ENCODE data around the gene SLC24A3. TPM values are rescaled to one million over a fixed set of nuclear protein-coding genes. Genes with fewer than 3 reads are reported as not detected.

SLC24A3 gene
- total and polyA plus RNA-seq, 2 experiments from 2014 or later, result 0.81 to 2.5 TPM

GRCh38 chr20:19631410-19631809 lies 419.0 kb downstream of the SLC24A3 start:
- H3K27ac Mint-ChIP-seq, result no peak overlapping the region
- H2AFZ ChIP-seq, result no peak overlapping the region
- no peak overlapping the region for H3K27ac ChIP-seq (ENCODE audit: low read depth)
- no peaks in the 10 kb centered on the region for H3K79me2 ChIP-seq (replicated peaks; ENCODE audit: insufficient read depth)
- TF ChIP-seq STAT1 (IDR thresholded peaks at IDR 0.05; ENCODE audit: unreplicated experiment), result no peak
- TF ChIP-seq EZH2phosphoT487 (IDR thresholded peaks at IDR 0.05; ENCODE audit: unreplicated experiment), result no peak
- TF ChIP-seq ETS1 (IDR thresholded peaks at IDR 0.05), result no peak
- TF ChIP-seq CREB1 (CRISPR knock-in tag; IDR thresholded peaks at IDR 0.05; ENCODE audit: low read depth), result no peak
- TF ChIP-seq NANOG (IDR thresholded peaks at IDR 0.05; ENCODE audit: borderline replicate concordance), result no peak
- TF ChIP-seq ZNF331 (CRISPR knock-in tag; IDR thresholded peaks at IDR 0.05; ENCODE audit: low read depth), result no peak
- TF ChIP-seq ZNF462 (CRISPR knock-in tag; IDR thresholded peaks at IDR 0.05), result no peak
- no peak for TF ChIP-seq EZH2 (IDR thresholded peaks at IDR 0.05; ENCODE audit: low read depth, unreplicated experiment)
- TF ChIP-seq ZNF114 (CRISPR knock-in tag; IDR thresholded peaks at IDR 0.05), result no peak
- TF ChIP-seq POLR2AphosphoS5 (IDR thresholded peaks at IDR 0.05; ENCODE audit: low read depth), result no peak
- no peak for TF ChIP-seq REST (IDR thresholded peaks at IDR 0.05; ENCODE audit: unreplicated experiment)
- TF ChIP-seq JUNB (IDR thresholded peaks at IDR 0.05; ENCODE audit: unreplicated experiment), result no peak
- TF ChIP-seq CTCF (conservative IDR thresholded peaks at IDR 0.05; ENCODE audit: low read depth in 2 of 2), result no peak
- no peak for ATAC-seq
- no peaks in the 10 kb centered on the region for H3F3A ChIP-seq (replicated peaks; ENCODE audit: low read depth)
- H3K9me2 ChIP-seq (ENCODE audit: insufficient read depth), result peaks cover 9% of the 10 kb centered on the region; the same call in 1 of the 2 replicates
- H3K4me2 ChIP-seq, result no peak overlapping the region
- no peaks in the 10 kb centered on the region for H3K27me3 ChIP-seq (ENCODE audit: insufficient read depth)
- H3K9me3 Mint-ChIP-seq, result no peaks in the 10 kb centered on the region
- H3K4me1 ChIP-seq (ENCODE audit: insufficient read depth), result no peaks in the 10 kb centered on the region
- H3K4me3 ChIP-seq, result no peak overlapping the region
- peaks cover 9% of the 10 kb centered on the region; the same call in 2 of the 3 replicates for H3K36me3 Mint-ChIP-seq (ENCODE audit: low read depth)
- no peaks in the 10 kb centered on the region for H3K36me3 ChIP-seq (ENCODE audit: insufficient read depth)
- H4K20me1 ChIP-seq (replicated peaks; ENCODE audit: insufficient read depth), result no peaks in the 10 kb centered on the region
- no peaks in the 10 kb centered on the region for H3K27me3 Mint-ChIP-seq (ENCODE audit: insufficient read depth, low read depth, poor library complexity)
- H3K4me3 Mint-ChIP-seq, result no peak overlapping the region
- no peak for DNase-seq (ENCODE audit: low spot score)
- H3K4me1 Mint-ChIP-seq, result peaks cover 8% of the 10 kb centered on the region; the same call in 2 of the 3 replicates
